ENCODE results near the gene ZFP36.

GRCh38 chr19:39370735-39371134, 35.9 kb upstream of the ZFP36 start:
- TF ChIP-seq CTCF (conservative IDR thresholded peaks at IDR 0.05 in 1 of 2, IDR thresholded peaks at IDR 0.05 in 1 of 2; ENCODE audit: low read depth in 1 of 2, low read length in 2 of 2) = no peak
- no peak for TF ChIP-seq EZH2 (IDR thresholded peaks at IDR 0.05; ENCODE audit: low read length, missing control alignments)

All from fibroblast of lung (primary cell).